ENCODE data around the gene LLGL2.

LLGL2 gene

DNA sequence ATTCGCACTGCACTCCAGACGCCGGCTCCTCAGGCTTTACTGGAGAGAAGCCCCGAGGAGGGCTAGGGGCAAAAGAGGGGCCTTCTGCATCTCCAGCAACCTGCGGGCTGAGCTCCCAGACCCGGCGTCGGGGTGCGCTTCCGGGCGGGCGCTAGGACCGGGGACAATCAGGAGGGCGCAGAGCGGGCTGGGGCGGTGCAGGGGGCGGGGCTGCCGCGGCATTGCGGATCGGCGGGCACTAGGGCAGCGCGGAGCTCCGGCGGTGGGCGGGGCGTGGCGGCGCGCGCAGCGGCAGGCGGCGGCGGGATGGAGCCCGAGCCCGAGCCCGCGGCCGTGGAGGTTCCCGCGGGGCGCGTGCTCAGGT lies 9.3 kb upstream of the LLGL2 start, which contains the start of gene TSEN54:
Gene TSEN54, plus strand, starts transcription at position 274 of the 364 bp plus-strand sequence. Its CDS starts 33 bp downstream, at position 307.
- TF ChIP-seq, protein P1, sequence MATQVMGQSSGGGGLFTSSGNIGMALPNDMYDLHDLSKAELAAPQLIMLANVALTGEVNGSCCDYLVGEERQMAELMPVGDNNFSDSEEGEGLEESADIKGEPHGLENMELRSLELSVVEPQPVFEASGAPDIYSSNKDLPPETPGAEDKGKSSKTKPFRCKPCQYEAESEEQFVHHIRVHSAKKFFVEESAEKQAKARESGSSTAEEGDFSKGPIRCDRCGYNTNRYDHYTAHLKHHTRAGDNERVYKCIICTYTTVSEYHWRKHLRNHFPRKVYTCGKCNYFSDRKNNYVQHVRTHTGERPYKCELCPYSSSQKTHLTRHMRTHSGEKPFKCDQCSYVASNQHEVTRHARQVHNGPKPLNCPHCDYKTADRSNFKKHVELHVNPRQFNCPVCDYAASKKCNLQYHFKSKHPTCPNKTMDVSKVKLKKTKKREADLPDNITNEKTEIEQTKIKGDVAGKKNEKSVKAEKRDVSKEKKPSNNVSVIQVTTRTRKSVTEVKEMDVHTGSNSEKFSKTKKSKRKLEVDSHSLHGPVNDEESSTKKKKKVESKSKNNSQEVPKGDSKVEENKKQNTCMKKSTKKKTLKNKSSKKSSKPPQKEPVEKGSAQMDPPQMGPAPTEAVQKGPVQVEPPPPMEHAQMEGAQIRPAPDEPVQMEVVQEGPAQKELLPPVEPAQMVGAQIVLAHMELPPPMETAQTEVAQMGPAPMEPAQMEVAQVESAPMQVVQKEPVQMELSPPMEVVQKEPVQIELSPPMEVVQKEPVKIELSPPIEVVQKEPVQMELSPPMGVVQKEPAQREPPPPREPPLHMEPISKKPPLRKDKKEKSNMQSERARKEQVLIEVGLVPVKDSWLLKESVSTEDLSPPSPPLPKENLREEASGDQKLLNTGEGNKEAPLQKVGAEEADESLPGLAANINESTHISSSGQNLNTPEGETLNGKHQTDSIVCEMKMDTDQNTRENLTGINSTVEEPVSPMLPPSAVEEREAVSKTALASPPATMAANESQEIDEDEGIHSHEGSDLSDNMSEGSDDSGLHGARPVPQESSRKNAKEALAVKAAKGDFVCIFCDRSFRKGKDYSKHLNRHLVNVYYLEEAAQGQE (IDR thresholded peaks at IDR 0.05; ENCODE audit: insufficient read depth in 1 of 2, low read depth in 2 of 2, low read length in 2 of 2): no peak
- TF ChIP-seq FOXP2 (optimal IDR thresholded peaks at IDR 0.05; ENCODE audit: borderline replicate concordance, extremely low read depth, extremely low read length, insufficient read depth): peak; percentile 91
- 0 out of 2 replicates have a peak, but pooled peaks have one; percentile 26 for TF ChIP-seq POLR2AphosphoS5 (IDR thresholded peaks at IDR 0.05; ENCODE audit: low read depth, low read length)
- TF ChIP-seq SIN3A (IDR thresholded peaks at IDR 0.05; ENCODE audit: borderline replicate concordance, insufficient read depth, low read length): 0 out of 2 replicates have a peak, but pooled peaks have one; percentile 88
- TF ChIP-seq TAF1 (IDR thresholded peaks at IDR 0.05; ENCODE audit: borderline replicate concordance, insufficient read depth, low read length): peak; percentile 67; the same call in 1 of the 2 replicates

DNA sequence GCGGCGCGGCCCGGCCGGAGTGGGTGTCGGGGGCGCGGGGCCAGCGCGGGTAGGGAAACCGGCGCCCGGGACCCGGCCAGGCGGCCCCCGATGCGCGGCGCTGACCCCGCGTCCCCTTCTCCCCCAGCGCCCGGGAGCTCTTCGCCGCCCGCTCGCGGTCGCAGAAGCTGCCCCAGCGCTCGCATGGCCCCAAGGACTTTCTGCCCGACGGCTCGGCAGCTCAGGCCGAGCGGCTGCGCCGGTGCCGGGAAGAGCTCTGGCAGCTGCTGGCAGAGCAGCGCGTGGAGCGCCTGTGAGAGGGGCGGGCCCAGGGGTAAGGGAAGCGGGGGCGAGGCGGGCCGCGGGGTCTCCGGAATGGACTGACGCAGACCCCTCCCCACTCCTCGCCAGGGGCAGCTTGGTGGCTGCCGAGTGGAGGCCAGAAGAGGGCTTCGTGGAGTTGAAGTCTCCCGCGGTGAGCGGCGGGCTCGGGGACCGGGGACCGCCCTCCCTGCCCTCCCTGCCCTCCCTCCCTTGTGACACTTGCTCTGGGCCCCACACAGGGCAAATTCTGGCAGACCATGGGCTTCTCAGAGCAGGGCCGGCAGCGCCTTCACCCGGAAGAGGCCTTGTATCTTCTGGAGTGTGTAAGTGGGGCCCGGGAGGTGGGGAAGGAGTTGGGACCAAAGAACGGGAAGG lies 8.7 kb upstream of the LLGL2 start:
- TF ChIP-seq POLR2AphosphoS5 (IDR thresholded peaks at IDR 0.05; ENCODE audit: low read depth, low read length) (no peak), SIN3A (IDR thresholded peaks at IDR 0.05; ENCODE audit: borderline replicate concordance, insufficient read depth, low read length) (0 out of 2 replicates have a peak, but pooled peaks have one; percentile 1)
- TF ChIP-seq, protein P1 (IDR thresholded peaks at IDR 0.05; ENCODE audit: insufficient read depth in 1 of 2, low read depth in 2 of 2, low read length in 2 of 2): no peak

DNA sequence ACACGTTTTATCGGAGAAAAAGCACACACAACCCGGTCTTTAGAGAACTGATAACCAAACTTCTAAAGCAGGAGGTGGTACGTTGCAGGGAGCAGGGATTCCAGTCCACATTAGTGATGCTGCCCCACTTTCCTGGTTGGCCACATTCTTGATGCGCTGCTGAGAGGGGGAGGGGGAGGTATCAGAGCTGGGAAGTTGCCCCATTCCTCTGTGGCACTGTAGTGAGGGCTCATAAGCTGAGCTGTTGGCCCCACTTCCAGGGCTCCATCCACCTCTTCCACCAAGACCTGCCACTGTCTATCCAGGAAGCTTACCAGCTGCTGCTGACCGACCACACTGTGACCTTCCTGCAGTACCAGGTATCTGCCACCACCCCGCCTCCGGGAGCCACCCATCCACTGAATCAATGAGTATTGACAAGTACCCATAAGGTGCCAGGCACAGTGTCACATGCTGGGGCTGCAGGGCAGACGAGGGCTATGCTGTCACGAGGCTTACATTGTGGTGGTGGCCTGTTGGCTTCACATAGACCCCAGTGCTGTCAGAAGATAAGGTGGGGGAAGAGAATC lies 8.1 kb upstream of the LLGL2 start:
- TF ChIP-seq SIN3A (IDR thresholded peaks at IDR 0.05; ENCODE audit: borderline replicate concordance, insufficient read depth, low read length) (no peak), POLR2AphosphoS5 (IDR thresholded peaks at IDR 0.05; ENCODE audit: low read depth, low read length) (no peak), FOXP2 (optimal IDR thresholded peaks at IDR 0.05; ENCODE audit: borderline replicate concordance, extremely low read depth, extremely low read length, insufficient read depth) (no peak)

DNA sequence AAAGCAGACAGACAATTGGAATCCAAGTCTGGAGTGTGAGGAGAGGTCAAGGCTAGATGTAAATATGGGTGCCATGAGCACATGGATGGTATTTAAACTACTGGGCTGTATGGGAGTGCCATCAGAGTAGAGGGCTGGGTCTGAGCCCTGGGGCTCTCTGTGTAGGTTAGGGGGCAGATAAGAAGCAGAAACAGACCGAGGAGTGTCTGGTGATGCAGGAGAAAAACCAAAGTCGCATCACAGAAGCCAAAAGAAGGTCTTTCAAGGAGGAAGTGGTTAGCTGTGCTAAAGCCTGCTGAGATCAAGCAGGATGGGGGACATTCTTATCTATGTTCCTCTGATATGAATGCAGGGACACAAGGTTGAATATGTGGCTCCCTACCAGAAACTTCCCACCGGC lies 7.3 kb upstream of the LLGL2 start:
- TF ChIP-seq POLR2AphosphoS5 (IDR thresholded peaks at IDR 0.05; ENCODE audit: low read depth, low read length) (no peak), SIN3A (IDR thresholded peaks at IDR 0.05; ENCODE audit: borderline replicate concordance, insufficient read depth, low read length) (no peak), TAF1 (IDR thresholded peaks at IDR 0.05; ENCODE audit: borderline replicate concordance, insufficient read depth, low read length) (no peak), FOXP2 (optimal IDR thresholded peaks at IDR 0.05; ENCODE audit: borderline replicate concordance, extremely low read depth, extremely low read length, insufficient read depth) (no peak)
- TF ChIP-seq, protein P1 (IDR thresholded peaks at IDR 0.05; ENCODE audit: insufficient read depth in 1 of 2, low read depth in 2 of 2, low read length in 2 of 2): no peak

DNA sequence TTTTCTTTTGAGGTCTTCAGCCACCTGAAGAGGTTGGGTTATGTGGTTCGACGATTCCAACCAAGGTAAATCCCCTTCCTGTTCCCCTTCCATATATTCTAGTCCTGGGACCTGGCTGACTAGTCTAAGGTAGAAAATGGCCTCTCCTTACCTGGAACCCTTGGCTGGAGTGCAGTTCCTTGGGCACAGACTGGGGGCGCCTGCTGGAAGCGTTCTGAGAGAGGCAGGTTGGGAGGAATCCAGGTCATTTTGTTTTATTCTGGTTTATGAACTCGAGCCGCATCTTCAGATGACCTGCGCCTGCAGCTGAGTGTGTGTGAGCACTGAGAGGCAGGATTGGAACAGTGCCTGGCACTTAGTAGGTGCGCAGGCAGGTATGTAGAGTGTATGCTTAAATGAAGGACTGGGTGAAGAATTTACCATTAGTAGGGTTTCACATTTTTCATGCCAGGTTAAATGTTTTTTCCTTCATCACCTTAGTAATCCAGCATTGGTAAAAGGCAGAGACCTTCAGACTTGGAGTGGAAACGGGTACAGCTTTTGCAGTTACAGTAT lies 6.4 kb upstream of the LLGL2 start:
- TF ChIP-seq, protein P1 (IDR thresholded peaks at IDR 0.05; ENCODE audit: insufficient read depth in 1 of 2, low read depth in 2 of 2, low read length in 2 of 2): no peak
- TF ChIP-seq TAF1 (IDR thresholded peaks at IDR 0.05; ENCODE audit: borderline replicate concordance, insufficient read depth, low read length) (no peak), FOXP2 (optimal IDR thresholded peaks at IDR 0.05; ENCODE audit: borderline replicate concordance, extremely low read depth, extremely low read length, insufficient read depth) (no peak), SIN3A (IDR thresholded peaks at IDR 0.05; ENCODE audit: borderline replicate concordance, insufficient read depth, low read length) (no peak), POLR2AphosphoS5 (IDR thresholded peaks at IDR 0.05; ENCODE audit: low read depth, low read length) (no peak)

All from PFSK-1 (cell line).